ENCODE data around the gene ROBO4.

ROBO4 gene

GRCh38 chr11:124897674-124898262, at the start of gene ROBO4:
TSS of gene ROBO4 (minus strand) at chr11:124897865. CDS start at chr11:124897795, 70 bp downstream.
- FAIRE-seq, result no peak

DNA sequence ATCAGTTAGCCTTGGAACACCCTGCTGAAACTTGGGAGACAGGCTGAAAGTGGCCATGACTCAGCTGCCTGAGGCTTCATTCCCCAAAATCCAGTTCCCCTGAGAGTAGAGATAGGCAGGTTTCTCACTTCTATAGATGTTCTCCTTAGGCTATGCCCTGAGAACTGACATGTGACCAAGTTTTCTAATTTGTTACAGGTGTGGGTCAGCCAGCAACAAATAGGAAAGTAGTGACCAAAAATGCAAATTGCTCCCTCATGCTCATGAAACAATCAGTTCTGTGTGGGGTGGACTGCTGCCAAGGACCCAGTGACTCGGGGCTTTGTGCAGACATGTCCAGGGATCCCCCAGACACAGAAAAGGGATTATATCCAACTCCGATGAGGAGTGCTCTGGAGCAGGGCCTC, 49.1 kb upstream of the ROBO4 start:
- no peak for FAIRE-seq

DNA sequence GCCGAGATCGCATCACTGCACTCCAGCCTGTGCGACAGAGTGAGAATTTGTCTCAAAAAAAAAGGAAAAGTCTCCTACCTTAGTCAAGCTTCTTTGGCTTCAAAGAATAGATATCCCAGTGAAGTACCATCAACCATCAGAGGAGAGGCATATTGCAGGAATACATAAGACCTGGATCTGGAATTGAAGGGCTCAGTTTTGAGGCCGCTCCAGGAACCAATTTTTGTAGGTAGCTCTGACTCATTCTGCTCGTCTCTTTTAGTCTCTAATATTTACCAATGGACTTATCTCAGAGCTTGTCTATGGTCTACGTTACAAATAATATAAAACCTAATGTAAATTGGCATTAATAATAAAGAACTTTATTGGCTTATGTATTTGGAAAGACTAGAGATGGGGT, 48.2 kb upstream of the ROBO4 start:
- FAIRE-seq, result no peak

- FAIRE-seq, result no peak
Measured at GRCh38 chr11:124944565-124944964, 46.9 kb upstream of the ROBO4 start.

DNA sequence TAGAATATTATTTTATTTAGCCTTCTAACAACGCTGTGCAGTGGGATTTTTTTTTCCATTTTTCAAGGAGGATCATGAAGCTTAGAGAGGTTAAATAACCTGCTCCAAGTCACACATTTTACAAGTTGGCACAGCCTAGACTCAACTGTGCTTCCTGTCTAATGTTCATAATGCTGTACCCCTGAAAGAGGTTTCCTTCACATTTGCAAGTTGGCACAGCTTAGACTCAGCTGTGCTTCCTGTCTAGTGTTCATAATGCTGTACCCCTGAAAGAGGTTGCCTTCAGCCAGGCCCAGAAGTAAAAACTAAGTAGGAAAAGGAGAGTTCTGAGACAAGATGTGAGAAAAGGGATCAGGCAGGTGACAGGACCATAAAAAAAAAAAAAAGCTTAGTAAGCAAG, 46.1 kb upstream of the ROBO4 start:
- no peak for FAIRE-seq

- FAIRE-seq, result no peak
Measured at GRCh38 chr11:124943254-124943616, 45.6 kb upstream of the ROBO4 start.

GRCh38 chr11:124942466-124943253, 45.0 kb upstream of the ROBO4 start:
- FAIRE-seq, result no peak

DNA sequence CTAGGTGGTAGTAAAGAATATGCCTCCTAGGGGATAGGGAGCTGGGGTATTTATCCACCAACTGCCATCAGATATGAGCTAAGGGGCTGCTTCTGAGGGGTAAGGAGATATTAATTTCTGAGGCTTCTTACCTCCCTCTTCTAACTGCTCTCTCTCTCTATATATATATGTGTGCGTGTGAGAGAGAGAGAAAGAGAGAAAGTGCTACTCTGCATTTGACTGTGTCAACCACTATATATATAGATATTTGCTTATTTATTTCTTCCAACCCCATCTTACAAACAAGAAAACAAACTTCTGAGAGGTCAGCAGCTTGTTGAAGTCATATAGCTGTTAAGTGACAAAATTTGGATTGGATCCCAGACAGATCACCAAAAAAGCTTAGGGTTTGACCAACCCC, 44.0 kb upstream of the ROBO4 start:
- FAIRE-seq, result no peak

DNA sequence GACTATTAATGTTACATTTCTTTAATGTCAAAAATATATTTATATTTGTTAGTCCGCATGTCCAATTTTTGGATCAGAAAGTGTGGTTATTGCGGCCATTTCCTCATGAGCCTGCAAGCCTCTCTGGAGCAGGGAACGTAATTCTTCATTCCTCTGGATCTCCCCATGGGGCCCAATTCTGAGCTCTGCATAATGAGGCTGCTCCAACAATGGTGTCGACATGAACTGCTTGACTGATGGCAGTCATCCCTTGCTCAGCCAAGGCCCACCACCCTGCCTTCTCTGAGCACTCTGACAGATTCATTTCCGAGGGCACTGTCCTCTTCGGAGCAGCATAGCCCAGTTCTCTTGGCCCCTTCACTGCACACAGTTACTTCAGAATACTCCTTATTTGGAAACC, 41.3 kb upstream of the ROBO4 start:
- no peak for FAIRE-seq

DNA sequence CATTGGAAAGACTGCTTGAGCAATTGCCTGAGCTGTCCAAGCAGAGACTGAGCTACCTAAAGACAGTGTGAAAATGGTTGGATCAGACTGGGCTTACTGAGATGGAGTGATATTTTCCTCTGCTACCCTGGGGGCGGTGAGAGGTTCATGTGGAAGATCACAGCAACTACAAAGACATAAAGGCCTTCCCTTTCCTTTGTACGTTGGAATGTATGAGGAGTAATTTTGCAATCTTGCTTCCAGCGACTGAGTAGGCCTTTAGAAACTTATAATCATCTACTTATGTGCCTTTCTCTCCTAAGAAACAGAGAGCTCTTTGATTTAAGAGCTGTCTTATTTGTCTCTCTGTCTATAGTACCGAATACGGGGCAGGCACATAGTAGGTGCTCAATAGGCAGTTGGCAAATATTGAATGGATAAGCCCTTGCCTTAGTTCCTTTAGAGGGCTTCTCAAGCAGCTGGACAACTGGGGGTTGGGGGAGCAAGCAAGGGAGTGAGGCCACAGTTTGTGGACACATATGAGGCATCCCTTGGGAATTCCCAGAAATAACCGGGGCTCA, 40.6 kb upstream of the ROBO4 start:
- no peak for FAIRE-seq

GRCh38 chr11:124937336-124937935, 39.8 kb upstream of the ROBO4 start:
- no peak for FAIRE-seq

DNA sequence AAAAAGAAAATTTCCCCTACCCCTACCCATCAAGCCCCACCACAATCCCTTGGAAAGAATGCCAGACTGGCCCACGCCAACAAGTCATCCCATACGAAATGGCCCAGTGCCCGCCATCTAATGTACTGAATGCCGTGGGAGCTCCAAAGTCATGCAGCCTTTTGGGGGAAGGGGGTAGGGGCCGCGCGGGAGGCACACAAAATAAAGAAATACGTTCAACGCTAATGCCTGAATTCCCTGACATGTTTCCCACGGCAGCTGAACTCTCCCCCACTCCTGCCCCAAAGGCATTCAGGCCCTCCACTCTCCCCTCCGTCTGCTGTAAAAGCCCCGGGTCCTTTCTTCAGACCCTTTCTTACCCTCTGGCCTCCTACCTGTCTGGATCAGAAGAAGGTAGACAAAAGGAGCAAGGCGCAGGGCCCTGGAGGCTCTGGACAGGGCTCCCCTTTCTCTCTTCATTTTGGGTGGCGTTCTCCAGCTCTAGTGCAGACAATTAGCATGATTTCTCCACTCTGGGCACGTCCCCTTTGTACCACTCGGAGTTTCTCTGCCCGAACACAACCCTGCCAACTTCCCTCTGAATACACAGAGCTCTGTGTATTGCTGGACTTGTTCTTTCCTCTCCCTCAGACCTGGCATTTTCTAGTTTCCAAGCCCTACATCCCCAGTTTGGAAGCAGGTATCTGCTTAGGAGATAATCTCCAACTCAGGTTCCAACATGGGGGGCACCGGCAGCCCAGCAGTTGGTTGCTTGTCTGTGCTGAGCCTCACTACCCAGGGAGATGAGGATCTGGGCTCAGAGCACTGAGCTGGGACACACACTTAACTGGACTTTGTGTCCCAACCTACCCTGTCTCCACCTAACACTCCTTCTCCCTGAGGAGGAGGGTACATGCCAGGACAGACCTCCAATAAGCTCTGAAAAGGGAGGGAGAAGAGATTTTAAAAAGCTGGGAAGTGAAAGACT, 38.2 kb upstream of the ROBO4 start, which contains the start of gene HEPACAM:
Gene HEPACAM, minus strand, starts transcription at position 500 of the 967 bp plus-strand sequence. Its CDS starts 41 bp downstream, at position 459.
- no peak for FAIRE-seq

DNA sequence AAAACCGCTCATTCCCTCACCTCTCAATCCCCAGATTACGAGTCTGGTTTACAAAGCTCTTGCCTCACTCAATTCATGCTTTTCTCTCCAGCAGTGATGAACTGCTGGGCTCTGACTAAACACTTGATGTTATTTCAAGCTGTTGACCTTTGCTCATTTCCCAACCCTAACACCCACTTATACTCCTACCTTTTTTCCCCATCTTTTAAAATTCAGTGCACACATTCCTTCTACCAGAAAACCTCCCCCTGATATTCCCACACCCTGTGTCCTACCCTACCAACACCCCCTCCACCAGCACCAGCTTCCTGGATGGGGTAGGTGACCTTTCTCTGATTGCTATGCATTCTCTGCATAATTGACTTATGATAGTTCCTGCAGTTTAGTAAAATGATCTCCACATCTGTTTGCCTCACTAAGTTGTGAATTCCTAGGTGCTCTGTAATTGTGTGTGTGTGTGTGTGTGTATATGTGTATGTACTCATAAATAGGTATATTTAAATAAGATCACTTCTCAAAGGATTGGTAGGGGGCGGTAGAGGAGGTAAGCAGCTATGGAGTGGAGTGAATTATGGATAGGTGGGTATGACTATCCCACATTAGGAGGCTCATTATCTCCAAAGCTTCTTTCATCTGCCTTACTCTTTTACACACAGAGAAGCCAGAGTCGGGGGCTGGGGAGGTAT, 37.3 kb upstream of the ROBO4 start:
- no peak for FAIRE-seq

DNA sequence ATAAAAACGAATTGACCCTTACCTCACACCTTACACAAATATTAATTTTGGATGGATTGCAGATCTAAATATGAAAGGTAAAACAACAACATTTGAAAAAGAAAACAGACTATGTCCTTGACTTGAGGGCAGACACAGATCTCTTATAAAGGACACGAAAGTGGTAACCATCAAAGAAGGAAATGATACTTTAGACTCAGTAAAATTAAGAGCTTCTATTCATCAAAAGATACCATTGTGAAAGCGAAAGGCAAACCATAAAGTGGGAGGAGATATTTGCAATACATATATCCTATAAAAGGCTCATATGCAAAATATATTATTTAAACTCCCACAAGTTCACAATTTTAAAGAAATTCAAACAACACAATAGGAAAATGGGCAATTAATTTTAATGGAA, 33.1 kb upstream of the ROBO4 start:
- no peak for FAIRE-seq

DNA sequence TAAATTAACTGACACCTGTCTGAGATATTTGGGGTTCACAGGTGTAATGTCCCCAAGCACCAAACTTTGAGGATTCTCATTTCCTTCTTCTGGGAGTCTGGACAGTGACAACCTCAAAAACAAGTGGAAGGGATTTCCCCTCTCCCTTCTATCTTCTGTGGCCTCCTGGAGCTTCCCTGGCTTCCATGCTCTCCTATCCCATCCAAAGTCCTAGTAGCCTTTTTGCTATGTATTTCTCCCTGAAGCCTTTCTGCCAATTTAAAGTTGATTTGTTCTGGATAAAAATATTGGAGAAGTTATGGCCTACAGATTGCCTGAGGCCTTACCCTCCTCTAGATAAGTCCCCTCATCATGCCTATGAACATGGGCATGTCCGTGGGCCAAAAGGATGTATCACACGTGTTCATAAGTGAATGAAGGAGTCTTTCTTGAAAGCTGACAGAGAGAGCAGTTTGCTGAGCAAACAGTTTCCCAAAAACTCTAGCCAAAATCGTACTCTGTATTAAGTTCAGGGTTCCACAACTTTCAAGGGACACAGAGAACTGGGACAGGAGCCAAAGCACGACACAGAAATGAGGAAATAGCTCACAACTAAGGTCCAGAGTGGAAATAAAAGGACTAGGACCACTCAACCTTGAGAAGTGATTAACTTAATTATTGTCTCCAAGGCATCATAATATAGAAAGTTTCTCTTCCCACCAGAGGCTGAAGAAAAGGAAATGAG, 31.4 kb upstream of the ROBO4 start:
- FAIRE-seq, result no peak

- FAIRE-seq, result no peak
Measured at GRCh38 chr11:124923296-124923695, 25.6 kb upstream of the ROBO4 start.

- FAIRE-seq, result no peak
Measured at GRCh38 chr11:124922831-124923230, 25.2 kb upstream of the ROBO4 start.

GRCh38 chr11:124920870-124921609, 23.4 kb upstream of the ROBO4 start:
- FAIRE-seq, result no peak

DNA sequence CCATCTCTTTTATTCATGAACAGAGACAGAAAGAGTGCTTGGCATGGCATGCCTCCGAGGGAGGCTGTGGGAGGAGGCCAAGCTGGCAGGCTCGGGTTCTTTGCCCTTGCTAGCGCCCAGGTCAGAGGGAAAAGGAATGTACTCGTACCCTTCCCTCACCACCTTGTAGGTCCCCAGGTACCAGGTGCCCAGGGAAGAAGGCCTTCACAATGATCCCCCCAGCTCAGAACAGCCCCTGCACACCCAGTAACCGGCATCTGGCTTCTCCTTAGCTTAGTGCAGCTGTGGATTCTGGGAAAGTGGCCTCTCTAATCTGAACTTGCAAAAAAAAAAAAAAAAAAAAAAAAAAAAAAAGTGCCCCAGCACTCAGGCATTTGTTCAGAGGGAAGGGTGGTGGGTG, 22.7 kb upstream of the ROBO4 start:
- FAIRE-seq, result no peak

DNA sequence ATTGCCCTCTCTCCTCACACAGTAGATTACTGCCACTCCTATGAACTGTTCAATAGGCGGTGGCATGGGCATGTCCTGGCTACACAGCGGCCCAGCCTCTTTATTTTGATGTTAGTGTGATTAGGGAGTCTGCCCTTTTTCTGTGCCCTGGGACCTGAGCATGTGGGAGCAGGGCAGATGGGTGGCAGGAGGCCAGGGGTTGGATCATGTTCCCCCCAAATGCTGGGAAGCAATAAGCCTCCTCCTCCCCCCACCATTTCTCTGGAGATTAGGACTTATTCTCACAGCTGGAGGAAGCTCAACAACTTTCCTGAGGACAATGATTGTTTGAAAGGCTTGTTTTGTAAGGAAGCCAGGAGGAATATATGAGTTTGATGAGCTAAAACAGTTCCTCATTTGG, 22.2 kb upstream of the ROBO4 start:
- FAIRE-seq, result no peak

DNA sequence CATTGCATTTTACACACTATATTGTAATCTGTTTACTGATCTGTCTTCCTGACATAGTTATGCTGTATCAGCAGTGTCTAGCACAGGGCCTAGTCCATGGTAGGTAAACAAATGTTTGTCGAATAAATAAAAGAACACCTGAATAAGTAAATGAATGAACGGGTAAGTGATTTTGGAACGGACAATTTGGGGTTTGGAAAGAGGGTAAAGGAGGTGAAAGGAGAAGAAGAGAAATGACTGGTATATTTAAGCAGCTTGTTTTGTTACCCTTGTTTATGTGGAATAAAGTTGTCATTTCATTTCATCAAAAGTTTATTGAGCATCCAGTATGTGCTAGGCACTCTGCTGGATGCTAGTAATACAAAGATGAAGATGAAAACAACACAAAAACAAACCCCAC, 21.3 kb upstream of the ROBO4 start, which contains the start of gene HEPN1:
Gene HEPN1, plus strand, starts transcription at position 301 of the 400 bp plus-strand sequence.
- FAIRE-seq, result no peak
